ENCODE data around the gene LPIN1.
"Not testable (repeated sequence)": the region's sequence is repeated elsewhere in the genome, so short reads cannot be mapped to it uniquely, and the experiment has no call there.

LPIN1 gene

DNA sequence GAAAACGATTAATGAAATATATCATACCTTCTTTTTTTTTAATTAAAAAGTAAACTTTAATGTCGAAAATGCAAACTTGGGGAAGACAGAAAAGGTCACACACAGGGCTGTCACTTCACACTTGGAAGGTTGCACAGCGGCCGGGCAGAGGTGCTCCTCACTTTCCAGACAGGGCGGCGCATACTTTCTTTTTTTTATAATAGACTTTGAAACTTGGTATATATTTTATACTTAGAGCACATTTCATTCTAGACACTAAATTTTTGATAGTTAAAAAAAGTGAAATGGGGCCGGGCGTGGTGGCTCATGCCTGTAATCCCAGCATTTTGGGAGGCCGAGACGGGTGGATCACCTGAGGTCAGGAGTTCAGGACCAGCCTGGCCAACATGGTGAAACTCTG, 66.9 kb downstream of the LPIN1 start:
- DNase-seq: not testable (repeated sequence)

DNA sequence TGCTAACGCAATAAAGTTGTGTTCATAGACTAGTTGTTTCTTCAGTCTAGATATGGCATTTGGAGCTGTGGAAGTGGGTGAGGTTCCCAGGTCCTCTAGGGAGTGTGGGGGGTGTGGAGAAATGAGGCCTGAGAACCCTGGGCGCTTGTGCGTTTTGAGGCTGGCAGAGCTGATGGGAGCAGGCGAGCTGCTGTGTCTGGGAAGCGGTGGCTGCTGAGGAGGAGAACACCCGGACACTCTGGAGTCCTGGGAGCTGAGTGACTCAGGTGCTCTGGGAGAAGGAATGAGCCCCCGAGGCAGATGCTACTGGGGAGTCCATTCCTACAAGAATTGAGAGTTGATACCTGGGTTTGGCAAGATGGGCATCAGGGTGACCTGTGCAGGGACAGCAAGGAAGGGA, 67.5 kb downstream of the LPIN1 start:
- no peak for DNase-seq

DNA sequence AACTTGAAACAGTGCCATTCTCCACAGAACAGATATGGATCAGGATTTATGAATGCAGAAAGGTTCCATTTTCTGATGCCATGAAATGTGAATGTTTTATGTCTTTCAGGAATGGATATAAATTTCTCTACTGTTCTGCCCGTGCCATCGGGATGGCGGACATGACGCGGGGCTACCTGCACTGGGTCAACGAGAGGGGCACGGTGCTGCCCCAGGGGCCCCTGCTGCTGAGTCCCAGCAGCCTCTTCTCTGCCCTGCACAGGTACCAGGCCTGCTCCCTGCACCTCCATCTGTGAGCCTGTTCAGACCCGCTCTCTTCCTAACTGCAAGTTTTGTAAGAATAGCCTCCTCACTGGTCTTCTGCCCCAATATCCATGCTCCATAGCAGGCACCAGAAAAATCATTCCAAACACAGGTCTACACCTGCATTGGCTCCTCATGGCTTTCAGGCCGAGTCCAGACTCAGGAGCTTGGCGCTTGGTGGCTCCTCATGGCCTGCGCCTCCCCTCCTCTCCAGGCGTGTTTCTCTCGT, 68.6 kb downstream of the LPIN1 start:
- DNase-seq: no peak

DNA sequence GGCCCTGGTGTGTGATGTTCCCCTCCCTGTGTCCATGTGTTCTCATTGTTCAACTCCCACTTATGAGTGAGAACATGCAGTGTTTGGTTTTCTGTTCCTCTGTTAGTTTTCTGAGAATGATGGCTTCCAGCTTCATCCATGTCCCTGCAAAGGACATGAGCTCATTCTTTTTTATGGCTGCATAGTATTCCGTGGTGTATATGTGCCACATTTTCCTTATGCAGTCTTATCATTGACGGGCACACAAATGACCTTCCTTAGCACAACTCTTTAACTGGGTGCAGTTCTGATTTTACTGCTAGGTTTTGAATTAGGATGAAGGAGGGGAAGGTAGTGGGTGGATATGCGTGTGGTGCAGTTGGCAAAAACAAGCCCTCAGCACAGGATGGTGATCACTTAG, 70.5 kb downstream of the LPIN1 start:
- DNase-seq: not testable (repeated sequence)

DNA sequence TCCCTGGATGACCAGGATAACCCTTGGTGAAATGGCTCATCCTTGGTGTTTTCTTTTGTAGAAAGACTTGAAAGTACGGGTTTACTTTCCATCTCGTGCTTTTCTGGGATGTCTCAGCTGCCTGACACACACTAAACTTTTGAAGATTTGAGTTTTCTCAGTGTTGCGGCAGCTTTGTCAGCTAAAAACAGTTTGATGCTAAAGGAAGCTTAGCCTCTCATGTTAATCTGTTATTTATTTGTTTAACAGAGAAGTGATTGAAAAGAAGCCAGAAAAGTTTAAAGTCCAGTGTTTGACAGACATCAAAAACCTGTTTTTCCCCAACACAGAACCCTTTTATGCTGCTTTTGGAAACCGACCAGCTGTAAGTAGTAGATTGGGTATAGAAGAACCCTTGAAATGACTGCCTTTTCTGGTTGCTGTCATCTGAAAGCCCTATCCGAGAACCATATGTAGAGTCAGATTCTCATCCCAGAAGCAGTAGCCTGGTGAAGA, 72.8 kb downstream of the LPIN1 start:
- no peak for DNase-seq

DNA sequence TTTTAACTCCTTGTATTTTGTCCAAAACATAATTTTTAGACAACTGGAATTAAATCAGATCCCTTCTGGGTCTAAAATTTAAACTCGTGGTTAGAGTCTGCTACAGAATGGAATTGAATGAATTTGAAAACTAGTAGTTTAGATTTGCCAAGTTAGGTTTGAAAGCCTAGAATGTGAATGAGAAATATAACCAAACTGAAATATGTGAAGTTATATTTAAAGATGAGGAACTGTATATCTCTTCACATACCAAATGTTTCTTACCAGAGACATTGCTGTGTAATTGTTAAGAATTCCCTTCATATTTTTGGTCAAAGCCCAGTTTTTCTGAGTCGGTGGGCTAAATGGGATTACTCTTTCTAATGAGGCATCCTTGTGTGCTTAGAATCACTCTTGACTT, 74.2 kb downstream of the LPIN1 start:
- DNase-seq: no peak

DNA sequence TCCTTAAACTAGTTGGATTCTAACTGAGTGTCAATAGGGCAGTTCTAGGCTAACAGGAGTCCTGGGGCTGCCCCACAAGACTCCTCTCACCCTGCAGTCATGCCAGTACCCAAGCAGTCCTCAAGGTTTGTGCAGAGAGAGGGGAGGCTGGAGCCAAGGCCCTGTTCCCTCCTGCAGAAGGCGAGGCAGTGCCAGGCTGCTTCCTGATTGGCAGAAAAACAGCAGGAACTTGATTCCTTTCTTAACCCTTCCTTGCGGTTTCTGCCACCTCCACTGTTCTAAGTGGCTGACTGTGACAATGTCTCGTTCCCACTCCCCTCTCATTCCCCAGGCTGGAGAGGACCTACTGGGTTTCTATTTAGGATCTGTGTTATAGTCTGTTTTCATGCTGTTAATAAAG, 75.3 kb downstream of the LPIN1 start:
- DNase-seq: no peak

DNA sequence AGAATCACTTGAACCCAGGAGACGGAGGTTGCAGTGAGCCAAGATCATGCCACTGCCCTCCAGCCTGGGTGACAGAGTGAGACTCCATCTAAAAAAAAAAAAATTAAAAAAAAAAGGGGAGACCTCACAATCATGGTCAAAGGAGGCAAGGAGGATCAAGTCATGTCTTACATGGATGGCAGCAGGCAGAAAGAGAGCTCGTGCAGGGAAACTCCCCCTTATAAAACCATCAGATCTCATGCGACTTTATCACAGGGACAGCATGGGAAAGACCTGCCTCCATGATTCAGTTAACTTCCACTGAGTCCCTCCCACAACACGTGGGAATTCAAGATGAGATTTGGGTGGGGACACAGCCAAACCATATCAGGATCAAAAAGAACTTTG, 75.9 kb downstream of the LPIN1 start:
- not testable (repeated sequence) for DNase-seq

DNA sequence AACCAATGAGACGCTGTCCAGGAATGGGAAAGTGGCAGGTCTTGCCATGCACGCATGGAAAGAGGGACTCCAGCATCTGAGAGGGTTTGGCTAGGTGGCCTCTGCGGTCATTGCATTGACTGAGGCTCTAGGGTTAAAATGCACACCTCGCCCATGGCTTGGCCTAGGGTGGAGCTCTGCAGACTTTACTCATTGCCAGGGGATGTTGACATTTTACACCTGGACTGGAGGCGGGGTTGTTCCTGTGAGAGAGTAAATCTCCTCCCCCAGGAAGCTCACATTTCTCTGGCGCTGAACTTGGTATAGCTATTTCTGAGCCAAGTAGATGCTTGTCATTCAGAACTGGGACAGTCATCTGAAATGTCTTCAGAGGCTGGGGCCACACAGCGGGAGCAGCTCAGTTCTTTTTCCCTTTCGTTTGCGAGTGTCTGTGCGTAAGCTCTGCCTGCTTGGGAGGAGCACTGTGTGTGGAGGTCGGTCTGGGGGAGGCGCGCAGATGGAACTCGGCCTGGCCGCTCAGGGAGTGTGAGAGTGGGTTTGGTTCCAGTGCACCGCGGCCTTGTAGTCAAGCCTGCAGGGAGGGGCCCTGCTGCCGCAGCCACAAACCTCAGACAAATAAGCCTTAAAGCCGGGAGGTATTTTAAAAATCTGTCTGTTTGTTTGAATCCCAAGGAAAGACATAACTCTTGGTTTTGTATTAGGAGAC, 76.5 kb downstream of the LPIN1 start:
- no peak for DNase-seq

DNA sequence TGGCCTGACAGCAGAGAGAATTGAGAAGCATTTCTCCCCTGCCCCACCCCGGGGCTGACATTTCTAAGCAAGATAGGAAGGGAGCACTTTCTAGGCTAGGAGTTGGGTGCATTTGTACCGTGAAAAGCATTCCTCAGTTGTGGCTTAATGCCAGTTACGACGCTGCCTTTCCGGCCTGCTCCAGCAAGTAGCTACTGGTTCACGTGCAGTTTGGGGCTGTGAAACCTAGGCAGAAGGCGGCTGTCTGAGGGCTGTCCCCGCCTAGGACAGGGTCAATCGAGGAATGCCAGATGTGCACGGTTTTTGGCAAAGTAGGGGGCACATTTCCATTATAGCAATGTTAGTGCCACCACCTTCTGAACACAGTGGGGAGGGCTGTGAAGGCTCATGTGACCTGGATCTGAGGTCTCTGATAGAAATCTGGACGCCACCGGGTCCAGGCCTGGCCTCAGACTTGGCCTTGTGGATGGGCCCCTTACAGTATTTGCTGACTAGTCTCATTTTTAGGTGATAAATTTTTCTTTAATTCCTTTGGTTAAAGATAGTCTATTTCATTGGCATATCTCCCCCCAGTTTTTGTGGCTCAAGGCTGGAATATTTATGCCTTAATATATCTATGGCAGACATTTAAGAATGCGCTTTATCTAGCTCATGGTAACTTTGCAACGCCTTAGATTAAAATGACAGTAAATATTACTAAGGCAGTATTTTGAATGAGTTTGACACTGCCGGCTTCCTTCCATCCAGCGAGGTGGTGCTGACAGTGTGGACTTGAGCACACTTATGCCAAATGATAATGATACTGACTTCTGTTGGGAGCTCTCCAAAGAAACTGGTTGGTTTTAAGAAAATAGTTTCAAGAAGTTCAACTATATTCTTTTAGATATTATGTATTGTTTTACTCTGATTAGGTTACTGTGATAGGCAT, 78.7 kb downstream of the LPIN1 start:
- no peak for DNase-seq

DNA sequence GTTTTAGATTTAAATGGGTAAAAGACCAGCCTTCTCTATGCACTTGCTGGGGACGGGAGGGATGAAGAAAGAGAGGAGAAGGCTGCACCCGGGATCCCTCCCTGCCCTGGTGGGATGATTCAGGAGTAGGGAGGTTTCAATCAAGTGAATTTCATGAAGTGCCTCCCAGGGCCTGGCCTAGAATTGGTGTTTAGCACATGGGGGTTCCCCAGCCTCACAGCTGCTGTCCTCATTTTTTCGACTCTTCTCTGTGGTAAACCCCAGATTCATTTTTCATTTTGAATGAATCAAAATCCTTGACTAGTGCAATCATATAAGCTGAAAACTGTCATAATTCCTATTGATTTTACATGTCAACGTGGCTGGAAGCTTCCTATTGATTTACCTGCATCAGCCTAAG, 81.1 kb downstream of the LPIN1 start:
- DNase-seq: no peak

DNA sequence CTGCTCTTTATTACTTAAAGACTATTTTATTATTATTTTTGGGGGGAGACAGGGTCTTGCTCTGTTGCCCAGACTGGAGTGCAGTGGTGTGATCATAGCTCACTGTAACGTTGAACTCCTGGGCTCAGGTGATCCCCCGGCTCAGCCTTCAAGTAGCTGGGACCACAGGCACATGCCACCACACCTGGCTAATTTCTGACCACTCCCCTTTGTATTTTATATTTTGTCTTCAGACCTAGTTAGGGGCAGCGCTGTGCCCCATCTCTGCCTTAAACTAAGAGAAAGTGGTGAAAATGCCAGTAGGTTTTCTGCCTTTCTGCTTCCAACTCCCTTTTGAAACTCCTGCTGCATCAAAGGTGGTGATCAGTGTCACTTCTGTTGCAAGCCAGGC, 82.5 kb downstream of the LPIN1 start:
- DNase-seq: no peak

DNA sequence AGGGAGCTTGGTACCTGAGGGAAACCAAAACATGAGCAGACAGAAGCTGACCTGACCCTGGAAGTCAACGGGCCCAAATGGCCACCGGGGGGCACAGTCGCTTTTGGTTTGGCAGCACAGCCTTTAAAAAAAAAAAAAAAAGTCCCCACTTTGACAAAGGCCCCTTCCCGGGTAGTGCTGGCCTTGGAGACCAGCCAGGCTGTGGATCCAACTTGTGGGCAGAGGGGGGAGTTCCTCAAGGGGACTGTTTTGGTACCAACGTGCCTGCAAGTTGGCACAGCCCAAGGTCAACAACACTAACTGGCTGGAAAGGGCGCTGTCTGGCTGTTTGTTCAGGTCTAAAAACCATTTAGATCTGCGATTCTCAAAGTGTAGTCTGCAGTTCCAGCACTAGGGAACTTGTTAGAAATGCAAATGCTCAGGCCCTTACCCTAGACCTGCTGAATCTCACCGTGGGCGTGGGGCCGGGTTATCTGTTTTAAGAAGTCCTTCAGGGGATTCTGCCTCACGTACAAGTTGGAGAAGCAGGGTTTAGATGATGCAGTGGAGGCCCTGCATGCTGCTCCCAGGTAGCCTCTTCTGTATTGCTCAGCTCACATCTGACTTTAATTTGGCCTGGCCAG, 83.0 kb downstream of the LPIN1 start:
- DNase-seq: peak; percentile 29 to 48

DNA sequence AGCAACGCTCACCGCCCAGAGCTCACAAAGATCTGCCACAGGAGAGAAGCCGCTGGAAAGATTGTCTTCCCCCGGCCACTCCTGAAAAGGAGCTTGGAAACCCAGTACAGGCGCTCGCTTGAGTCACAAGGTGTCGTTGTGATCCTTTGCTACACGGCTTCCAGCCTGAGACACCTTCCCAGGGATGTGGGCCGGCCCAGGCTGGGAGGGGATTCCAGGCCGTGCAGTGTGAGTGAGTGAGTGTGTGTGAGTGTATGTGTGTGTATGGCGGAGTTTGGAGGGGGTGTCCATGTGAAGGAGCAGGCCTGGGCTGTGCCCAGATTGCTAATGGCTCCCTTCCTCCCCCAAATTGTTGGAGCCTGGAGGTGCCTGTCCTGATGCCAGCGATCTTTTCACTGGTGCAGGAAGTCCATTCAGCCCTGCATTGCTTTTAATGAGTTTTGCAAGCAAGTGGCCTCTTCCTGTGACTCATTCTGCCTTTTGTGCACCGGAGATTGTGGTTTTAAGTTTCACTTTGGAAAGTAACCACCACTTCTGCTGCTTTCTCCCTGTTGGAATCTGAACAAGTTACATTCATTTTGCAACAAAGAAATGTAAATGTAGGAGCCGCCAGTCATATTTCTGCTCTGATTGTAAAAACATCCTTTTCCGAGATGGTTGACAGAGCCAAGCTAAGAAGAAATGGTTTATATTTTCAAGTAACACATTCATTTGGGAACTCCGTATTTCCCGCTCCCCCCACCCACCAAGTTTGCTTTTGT, 83.7 kb downstream of the LPIN1 start:
- peak; percentile 68 to 79 for DNase-seq

DNA sequence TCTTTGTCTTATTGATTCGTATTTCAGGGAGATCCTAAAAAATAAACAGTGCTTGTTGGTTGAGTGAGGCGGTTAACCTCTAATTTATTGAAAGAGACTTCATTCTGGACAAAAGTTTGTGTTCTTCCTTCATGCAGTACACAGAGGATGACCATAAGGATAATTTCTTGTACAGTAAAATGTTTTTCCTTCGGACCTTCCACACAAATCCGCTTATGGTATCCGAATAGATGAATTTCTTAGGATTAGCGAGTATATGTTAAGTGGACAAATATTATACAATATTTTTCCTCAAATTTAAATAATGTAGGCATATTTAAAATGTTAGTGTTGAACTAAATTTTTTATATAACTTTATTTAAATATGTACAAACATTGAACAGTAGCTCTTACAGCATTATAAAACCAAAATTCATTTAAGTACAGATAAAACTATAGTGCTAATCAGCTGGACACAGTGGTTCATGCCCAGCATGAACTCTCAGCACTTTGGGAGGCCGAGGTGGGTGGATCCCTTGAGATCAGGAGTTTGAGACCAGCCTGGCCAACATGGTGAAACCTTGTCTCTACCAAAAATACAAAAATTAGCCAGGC, 84.4 kb downstream of the LPIN1 start:
- no peak for DNase-seq

DNA sequence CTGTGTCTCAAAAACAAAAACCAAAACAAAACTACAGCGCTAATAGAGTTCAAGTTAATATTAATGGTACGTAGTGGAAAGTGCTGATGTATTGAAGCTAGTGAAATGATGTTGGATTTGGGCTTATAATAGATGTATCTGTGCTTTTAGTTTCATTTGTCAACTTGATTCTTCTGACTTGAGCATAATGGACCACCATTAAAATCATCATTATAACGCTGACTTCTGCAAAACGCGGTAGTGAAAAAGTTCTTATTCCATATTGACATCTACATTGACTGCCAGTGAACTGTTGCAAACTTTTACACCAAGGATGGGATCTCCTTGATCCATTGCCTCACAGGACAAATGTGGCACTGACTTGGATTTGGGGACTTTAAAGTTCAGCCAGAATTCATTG, 85.0 kb downstream of the LPIN1 start:
- no peak for DNase-seq

DNA sequence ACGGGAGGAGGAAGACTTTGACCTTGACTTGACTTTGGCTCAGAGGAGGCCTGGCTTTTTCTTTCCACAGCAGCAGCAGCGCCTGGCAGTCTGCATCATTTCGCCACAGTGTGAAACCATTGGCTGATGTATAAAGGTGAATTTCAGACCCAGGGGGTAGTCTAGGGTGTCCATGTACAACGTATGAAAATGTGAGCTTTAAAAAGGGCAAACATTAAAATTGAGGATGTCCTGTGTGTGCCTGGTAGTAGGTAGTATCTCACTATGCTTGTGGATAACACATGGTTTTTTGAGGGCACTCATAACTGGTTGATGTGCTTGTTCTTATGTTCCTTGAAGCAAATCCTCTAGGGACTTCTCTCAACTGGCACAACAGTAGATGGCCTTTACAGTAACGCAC, 86.1 kb downstream of the LPIN1 start:
- peak; percentile 21 to 26 for DNase-seq

DNA sequence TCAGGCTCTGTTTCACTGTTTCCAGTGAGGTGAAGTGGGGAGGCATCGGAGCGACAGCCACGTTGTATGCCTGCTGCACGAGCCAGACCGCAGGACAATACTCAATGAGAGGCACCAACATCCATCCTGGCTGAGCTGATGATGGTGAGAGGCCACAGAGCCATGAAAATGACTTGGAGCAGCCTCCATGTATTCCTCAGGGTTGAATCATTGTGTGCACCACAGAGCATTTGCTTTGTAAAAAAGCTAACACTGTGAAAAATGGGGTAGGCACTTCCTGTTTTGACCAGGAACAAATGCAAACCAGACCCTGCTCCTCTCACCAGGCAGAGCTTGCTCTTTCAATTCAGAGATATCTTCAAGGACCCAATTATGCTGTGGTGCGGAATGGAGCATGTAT, 87.2 kb downstream of the LPIN1 start:
- DNase-seq: no peak

DNA sequence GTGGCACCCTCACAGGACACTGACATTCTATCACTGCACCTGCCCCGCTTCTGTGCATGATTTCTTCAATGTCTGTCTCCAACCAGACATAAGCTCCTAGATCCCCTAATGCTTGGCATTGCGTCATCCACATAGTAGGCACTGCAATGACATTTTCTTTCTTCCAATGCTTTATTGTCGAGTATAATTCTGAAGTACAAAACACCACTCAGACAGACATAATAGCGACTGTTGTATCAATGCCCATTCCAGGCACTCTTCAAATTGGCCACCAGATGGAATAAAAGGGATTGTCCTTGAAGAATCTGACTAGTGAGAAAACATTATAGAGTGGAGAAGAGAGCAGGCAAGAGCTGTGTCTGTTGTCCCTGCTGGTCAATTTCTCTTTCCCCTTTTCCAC, 89.0 kb downstream of the LPIN1 start:
- DNase-seq: no peak

DNA sequence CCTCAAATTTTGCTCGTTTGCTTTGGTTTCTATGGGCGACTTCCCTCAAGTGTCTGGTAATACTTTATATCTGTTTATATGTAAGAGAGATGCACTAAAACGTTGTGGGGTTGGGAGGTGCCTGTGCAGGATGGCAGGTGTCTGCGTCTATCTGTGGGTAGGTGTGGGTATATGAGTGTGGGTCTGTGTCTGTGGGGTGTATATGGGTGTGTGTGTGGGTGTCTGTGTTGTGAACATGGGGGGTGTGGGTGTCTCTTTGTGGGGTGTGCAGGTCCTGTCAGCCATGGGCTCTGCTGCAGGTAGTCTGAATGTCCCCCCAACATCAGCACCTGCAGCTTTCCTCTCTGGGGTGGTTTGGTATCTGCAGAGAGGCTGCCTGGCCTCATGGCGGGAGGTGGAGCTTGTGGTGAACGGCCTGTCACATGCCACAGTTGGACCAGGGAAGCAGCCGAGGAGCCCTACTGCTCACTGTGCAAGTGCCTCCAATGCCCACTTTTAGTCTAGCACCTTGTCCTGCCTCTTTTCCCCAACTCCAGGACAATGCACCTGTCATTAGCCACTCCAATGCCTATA, 90.3 kb downstream of the LPIN1 start:
- no peak for DNase-seq

DNA sequence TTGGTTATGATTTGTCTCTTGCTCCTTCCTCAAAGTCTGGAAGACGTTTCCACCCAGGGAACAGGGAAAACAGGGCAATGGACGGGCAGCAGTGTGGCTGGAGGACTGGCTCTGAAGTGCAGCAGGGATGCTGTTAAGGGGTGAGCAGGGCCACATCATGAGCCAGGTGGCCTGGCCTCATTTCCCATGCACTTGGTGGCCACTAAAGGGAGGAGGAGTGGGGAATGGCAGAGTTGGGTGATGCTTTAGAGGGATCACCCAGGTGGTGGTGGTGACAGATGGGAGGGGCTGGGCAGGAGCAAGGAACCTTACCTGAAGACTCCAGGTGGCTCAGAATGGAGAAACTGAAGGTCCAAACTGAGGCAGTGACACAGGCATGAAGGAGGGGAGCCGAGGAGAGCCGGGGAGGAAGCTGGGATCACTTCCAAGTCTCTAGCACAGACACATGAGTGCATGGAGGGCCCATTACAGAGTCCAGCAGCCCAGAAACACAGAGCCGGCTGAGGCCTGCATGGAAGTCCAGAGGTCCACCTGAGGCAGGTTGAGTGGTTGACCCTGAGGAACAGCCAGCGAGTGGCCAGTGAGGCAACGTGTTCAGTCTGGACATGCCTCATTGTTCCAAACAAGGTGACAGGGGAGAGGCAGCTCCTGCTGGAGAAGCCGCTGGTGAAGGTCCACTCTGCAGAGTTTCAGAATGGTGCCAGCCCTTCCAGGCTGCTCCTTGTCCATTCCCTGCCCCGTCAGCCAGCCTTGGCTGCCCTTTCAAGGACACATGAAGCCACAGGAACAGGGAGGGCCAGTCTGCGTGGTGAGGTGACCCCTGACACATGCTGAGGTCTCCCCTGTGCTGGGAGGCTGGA, 91.7 kb downstream of the LPIN1 start:
- no peak for DNase-seq
